SK-N-SH treated with all-trans-retinoic acid at 6 μM for 48 hours (cell line): ENCODE results near the gene DCLRE1A.

ENCODE experiments used
- ATAC-seq: fragments of 200-7000 bp; cut with Tn5 transposase; 3 replicates; pipeline ENCODE4 v1.9.1; 2020; ENCODE audit warnings: mild to moderate bottlenecking, moderate library complexity
- ARNTL ChIP-seq: fragments of 450-650 bp; formaldehyde crosslinking; IDR thresholded peaks from 2 replicates; pipeline ENCODE4 v1.5.0; 2020; ENCODE audit warnings: low read depth, mild to moderate bottlenecking, moderate library complexity, borderline replicate concordance
- BACH2 ChIP-seq: fragments of 250-450 bp; sonication (Bioruptor Pico); IDR thresholded peaks from 2 replicates; pipeline ENCODE4 v1.9.0; 2021; ENCODE audit warnings: mild to moderate bottlenecking, borderline replicate concordance
- CREB5 ChIP-seq: fragments of 250-450 bp; sonication (Bioruptor Pico); IDR thresholded peaks from 2 replicates; pipeline ENCODE4 v1.5.1; 2020; ENCODE audit warnings: low read depth, mild to moderate bottlenecking, moderate library complexity
- ESRRG ChIP-seq: fragments of 250-450 bp; sonication (Bioruptor Pico); IDR thresholded peaks from 2 replicates; pipeline ENCODE4 v1.6.1; 2021; ENCODE audit warnings: mild to moderate bottlenecking
- GLIS3 ChIP-seq: fragments of 250-450 bp; sonication (Bioruptor Pico); IDR thresholded peaks from 2 replicates; pipeline ENCODE4 v1.5.0; 2020; ENCODE audit warnings: mild to moderate bottlenecking, moderate library complexity
- ISL1 ChIP-seq: fragments of 250-450 bp; sonication (Bioruptor Pico); IDR thresholded peaks from 2 replicates; pipeline ENCODE4 v2.1.2; 2022; ENCODE audit warnings: mild to moderate bottlenecking, moderate library complexity
- OSR1 ChIP-seq: fragments of 250-450 bp; sonication (Bioruptor Pico); IDR thresholded peaks from 2 replicates; pipeline ENCODE4 v1.8.0; 2022; ENCODE audit warnings: moderate library complexity, mild to moderate bottlenecking, inconsistent platforms
- PATZ1 ChIP-seq: fragments of 250-450 bp; sonication (Bioruptor Pico); IDR thresholded peaks from 2 replicates; pipeline ENCODE4 v1.8.0; 2020; ENCODE audit warnings: mild to moderate bottlenecking, moderate library complexity, borderline replicate concordance
- POU6F1 ChIP-seq: fragments of 250-450 bp; sonication (Bioruptor Pico); IDR thresholded peaks from 2 replicates; pipeline ENCODE4 v1.8.0; 2021; ENCODE audit warnings: low read depth, mild to moderate bottlenecking, moderate library complexity, borderline replicate concordance
- PPARA ChIP-seq: fragments of 250-450 bp; sonication (Bioruptor Pico); IDR thresholded peaks from 2 replicates; pipeline ENCODE4 v1.5.0; 2020; ENCODE audit warnings: mild to moderate bottlenecking, borderline replicate concordance
- RARB ChIP-seq: fragments of 250-450 bp; sonication (Bioruptor Pico); IDR thresholded peaks from 2 replicates; pipeline ENCODE4 v1.8.0; 2021; ENCODE audit warnings: mild to moderate bottlenecking, moderate library complexity
- SNAI2 ChIP-seq: fragments of 250-450 bp; sonication (Bioruptor Pico); IDR thresholded peaks from 2 replicates; pipeline ENCODE4 v1.5.0; 2020; ENCODE audit warnings: mild to moderate bottlenecking, moderate library complexity
- TCF4 ChIP-seq: fragments of 250-450 bp; sonication (Bioruptor Pico); IDR thresholded peaks from 2 replicates; pipeline ENCODE4 v1.8.0; 2021; ENCODE audit warnings: mild to moderate bottlenecking, moderate library complexity, borderline replicate concordance
- TOX ChIP-seq: fragments of 250-450 bp; sonication (Bioruptor Pico); IDR thresholded peaks from 2 replicates; pipeline ENCODE4 v1.8.0; 2021; ENCODE audit warnings: mild to moderate bottlenecking, moderate library complexity, borderline replicate concordance
- TSHZ2 ChIP-seq: fragments of 250-450 bp; sonication (Bioruptor Pico); IDR thresholded peaks from 2 replicates; pipeline ENCODE4 v1.5.0; 2020; ENCODE audit warnings: mild to moderate bottlenecking, moderate library complexity
- ZC3H10 ChIP-seq: fragments of 250-450 bp; sonication (Bioruptor Pico); IDR thresholded peaks from 2 replicates; pipeline ENCODE4 v1.5.1; 2021; ENCODE audit warnings: mild to moderate bottlenecking, moderate library complexity
- ZFP3 ChIP-seq: fragments of 250-450 bp; sonication (Bioruptor Pico); IDR thresholded peaks from 2 replicates; pipeline ENCODE4 v1.5.0; 2020; ENCODE audit warnings: mild to moderate bottlenecking, moderate library complexity
- ZFP30 ChIP-seq: fragments of 450-650 bp; formaldehyde crosslinking; IDR thresholded peaks from 2 replicates; pipeline ENCODE4 v1.5.0; 2022; ENCODE audit warnings: mild to moderate bottlenecking, moderate library complexity
- ZNF565 ChIP-seq: fragments of 450-650 bp; formaldehyde crosslinking; conservative IDR thresholded peaks from 2 replicates; pipeline ENCODE4 v1.5.0; 2020; ENCODE audit warnings: low read depth, mild to moderate bottlenecking, moderate library complexity
- ZNF70 ChIP-seq: fragments of 450-650 bp; formaldehyde crosslinking; IDR thresholded peaks from 2 replicates; pipeline ENCODE4 v1.5.0; 2020; ENCODE audit warnings: mild to moderate bottlenecking, moderate library complexity
- ZNF8 ChIP-seq: fragments of 450-650 bp; formaldehyde crosslinking; IDR thresholded peaks from 2 replicates; pipeline ENCODE4 v1.5.0; 2020; ENCODE audit warnings: mild to moderate bottlenecking, moderate library complexity

Gene DCLRE1A

GRCh38 chr10:113859261-113859660 is 5.4 kb upstream of the DCLRE1A start:
- ATAC-seq, result no peak

GRCh38 chr10:113858541-113858940 is 4.7 kb upstream of the DCLRE1A start:
- TF ChIP-seq ZNF70 (no peak), POU6F1 (CRISPR knock-in tag) (no peak), TSHZ2 (CRISPR knock-in tag) (no peak), ZNF565 (CRISPR knock-in tag) (no peak), ZNF8 (CRISPR knock-in tag) (no peak), ISL1 (CRISPR knock-in tag) (no peak; the same call in 1 of the 2 replicates), ZFP3 (CRISPR knock-in tag) (no peak), TCF4 (CRISPR knock-in tag) (no peak), TOX (CRISPR knock-in tag) (no peak), ZC3H10 (CRISPR knock-in tag) (no peak), RARB (CRISPR knock-in tag) (no peak), SNAI2 (CRISPR knock-in tag) (no peak)
- no peak for ATAC-seq

More at GRCh38 chr10:113859261-113859660, 5.4 kb upstream of the DCLRE1A start:
- no peak for TF ChIP-seq PPARA (CRISPR knock-in tag)
- TF ChIP-seq ZFP3 (CRISPR knock-in tag), result no peak
- no peak for TF ChIP-seq ZFP30
- no peak for TF ChIP-seq ZNF8 (CRISPR knock-in tag)
- TF ChIP-seq TOX (CRISPR knock-in tag), result no peak
- TF ChIP-seq ARNTL (CRISPR knock-in tag), result no peak
- TF ChIP-seq TSHZ2 (CRISPR knock-in tag), result no peak
- TF ChIP-seq POU6F1 (CRISPR knock-in tag), result no peak
- TF ChIP-seq OSR1 (CRISPR knock-in tag), result no peak
- no peak for TF ChIP-seq ISL1 (CRISPR knock-in tag)
- TF ChIP-seq ESRRG (CRISPR knock-in tag), result no peak
- no peak for TF ChIP-seq PATZ1 (CRISPR knock-in tag)
- TF ChIP-seq BACH2 (CRISPR knock-in tag), result no peak
- no peak for TF ChIP-seq ZNF70
- TF ChIP-seq TCF4 (CRISPR knock-in tag), result no peak
- no peak for TF ChIP-seq GLIS3
- no peak for TF ChIP-seq ZC3H10 (CRISPR knock-in tag)
- TF ChIP-seq ZNF565 (CRISPR knock-in tag), result no peak
- no peak for TF ChIP-seq CREB5
- TF ChIP-seq SNAI2 (CRISPR knock-in tag), result no peak
